ENCODE data around the gene NKRF.
"Not testable (repeated sequence)": the region's sequence is repeated elsewhere in the genome, so short reads cannot be mapped to it uniquely, and the experiment has no call there.

Gene NKRF
- 36.4 to 84.2 (median 41.3) reads per million in 3 experiments for total RNA-seq

- DNase-seq, result peak; percentile 88
Measured at GRCh38 chrX:119606280-119607017, at the start of gene NKRF. NKRF (minus strand) TSS chrX:119606424.

GRCh38 chrX:119655125-119655524 is 48.9 kb upstream of the NKRF start:
- no peak for DNase-seq

GRCh38 chrX:119654112-119654531 is 47.9 kb upstream of the NKRF start:
- peak; percentile 44 for DNase-seq

GRCh38 chrX:119648421-119648775 is 42.2 kb upstream of the NKRF start:
- DNase-seq, result no peak

- peak; percentile 56 for DNase-seq
Measured at GRCh38 chrX:119647552-119648420, 41.6 kb upstream of the NKRF start.

GRCh38 chrX:119647089-119647488 is 40.9 kb upstream of the NKRF start:
- DNase-seq, result no peak

GRCh38 chrX:119646515-119646914 is 40.3 kb upstream of the NKRF start:
- DNase-seq, result no peak

- DNase-seq, result no peak
Measured at GRCh38 chrX:119643696-119644095, 37.5 kb upstream of the NKRF start.

- DNase-seq, result no peak
Measured at GRCh38 chrX:119640731-119641170, 34.5 kb upstream of the NKRF start.

- DNase-seq, result no peak
Measured at GRCh38 chrX:119638725-119639471, 32.7 kb upstream of the NKRF start.

- not testable (repeated sequence) for DNase-seq
Measured at GRCh38 chrX:119637421-119637820, 31.2 kb upstream of the NKRF start.

GRCh38 chrX:119636419-119636818 is 30.2 kb upstream of the NKRF start:
- no peak for DNase-seq

GRCh38 chrX:119635799-119636198 is 29.6 kb upstream of the NKRF start:
- no peak for DNase-seq

- no peak for DNase-seq
Measured at GRCh38 chrX:119635179-119635578, 29.0 kb upstream of the NKRF start.

GRCh38 chrX:119625843-119626242 is 19.6 kb upstream of the NKRF start:
- no peak for DNase-seq

- DNase-seq, result no peak
Measured at GRCh38 chrX:119624951-119625668, 18.9 kb upstream of the NKRF start.

GRCh38 chrX:119624417-119624816 is 18.2 kb upstream of the NKRF start:
- no peak for DNase-seq

GRCh38 chrX:119622356-119623232 is 16.4 kb upstream of the NKRF start:
- no peak for DNase-seq

GRCh38 chrX:119618439-119618838 is 12.2 kb upstream of the NKRF start:
- DNase-seq, result no peak

GRCh38 chrX:119617517-119618164 is 11.4 kb upstream of the NKRF start:
- no peak for DNase-seq

GRCh38 chrX:119614776-119615175 is 8.6 kb upstream of the NKRF start:
- no peak for DNase-seq

Data from central memory CD4-positive, alpha-beta T cell (primary cell).